HepG2 (cell line): ENCODE results near the gene UROS. TPM values are rescaled to one million over a fixed set of nuclear protein-coding genes. Genes with fewer than 3 reads are reported as not detected.

ENCODE experiments used
- ARHGAP35 ChIP-seq: sonication (generic); formaldehyde crosslinking; IDR thresholded peaks from 2 replicates; pipeline ENCODE4 v1.9.0; 2022; ENCODE audit warnings: mild to moderate bottlenecking, inconsistent platforms, moderate library complexity, missing genetic modification reagents, borderline replicate concordance
- ARID3A ChIP-seq: IDR thresholded peaks from 2 replicates; pipeline ENCODE4 v1.6.1; 2012; ENCODE audit warnings: low read depth, low read length, improper control_type of control experiment
- CBX1 ChIP-seq: IDR thresholded peaks from one replicate; pipeline ENCODE4 v1.6.1; 2016; ENCODE audit warnings: antibody characterized with exemption, low read depth
- CSRNP1 ChIP-seq: sonication (generic); formaldehyde crosslinking; IDR thresholded peaks from 2 replicates; pipeline ENCODE4 v1.8.1; 2023; ENCODE audit warnings: mild to moderate bottlenecking, missing genetic modification reagents
- JUNB ChIP-seq: sonication (generic); formaldehyde crosslinking; IDR thresholded peaks from 2 replicates; pipeline ENCODE4 v1.8.0; 2022; ENCODE audit warnings: missing genetic modification reagents, mild to moderate bottlenecking, borderline replicate concordance
- NPAS2 ChIP-seq: sonication (generic); formaldehyde crosslinking; IDR thresholded peaks from 2 replicates; pipeline ENCODE4 v1.8.0; 2022; ENCODE audit warnings: mild to moderate bottlenecking, missing genetic modification reagents, borderline replicate concordance
- POLR2AphosphoS2 ChIP-seq: IDR thresholded peaks from 2 replicates; pipeline ENCODE4 v1.6.1; 2011; ENCODE audit warnings: low read depth, low read length, improper control_type of control experiment
- RFX1 ChIP-seq: fragments of 450-650 bp; IDR thresholded peaks from 2 replicates; pipeline ENCODE4 v1.6.1; 2017
- RFX5 ChIP-seq: IDR thresholded peaks from 2 replicates; pipeline ENCODE4 v1.6.1; 2011; ENCODE audit warnings: low read depth, low read length, improper control_type of control experiment
- STAT6 ChIP-seq: sonication (generic); formaldehyde crosslinking; IDR thresholded peaks from 2 replicates; pipeline ENCODE4 v1.4.0; 2020; ENCODE audit warnings: missing genetic modification reagents, mild to moderate bottlenecking, borderline replicate concordance
- YEATS2 ChIP-seq: sonication (generic); formaldehyde crosslinking; IDR thresholded peaks from 2 replicates; pipeline ENCODE4 v1.4.0; 2020; ENCODE audit warnings: missing genetic modification reagents, borderline replicate concordance
- ZNF232 ChIP-seq: sonication (generic); formaldehyde crosslinking; IDR thresholded peaks from 2 replicates; pipeline ENCODE4 v1.4.0; 2020; ENCODE audit warnings: missing genetic modification reagents, borderline replicate concordance
- ZNF34 ChIP-seq: sonication (generic); formaldehyde crosslinking; IDR thresholded peaks from 2 replicates; pipeline ENCODE4 v1.4.0; 2020; ENCODE audit warnings: mild to moderate bottlenecking, missing genetic modification reagents, borderline replicate concordance
- ZNF510 ChIP-seq: sonication (generic); formaldehyde crosslinking; IDR thresholded peaks from 2 replicates; pipeline ENCODE4 v1.4.0; 2020; ENCODE audit warnings: low read depth, mild to moderate bottlenecking, missing genetic modification reagents
- ZNF629 ChIP-seq: sonication (generic); formaldehyde crosslinking; conservative IDR thresholded peaks from 2 replicates; pipeline ENCODE4 v1.5.0; 2020; ENCODE audit warnings: missing genetic modification reagents
- ZNF687 ChIP-seq: sonication (generic); formaldehyde crosslinking; IDR thresholded peaks from 2 replicates; pipeline ENCODE4 v1.5.1; 2020; ENCODE audit warnings: mild to moderate bottlenecking, missing genetic modification reagents, moderate library complexity
- ZNF749 ChIP-seq: sonication (generic); formaldehyde crosslinking; IDR thresholded peaks from 2 replicates; pipeline ENCODE4 v1.8.0; 2022; ENCODE audit warnings: mild to moderate bottlenecking, missing genetic modification reagents, moderate library complexity, borderline replicate concordance
- ZNF781 ChIP-seq: sonication (generic); formaldehyde crosslinking; IDR thresholded peaks from 2 replicates; pipeline ENCODE4 v1.5.1; 2020; ENCODE audit warnings: borderline replicate concordance, mild to moderate bottlenecking, missing genetic modification reagents; ENCODE audit errors: not compliant biosample characterization
- ZSCAN30 ChIP-seq: sonication (generic); formaldehyde crosslinking; IDR thresholded peaks from 2 replicates; pipeline ENCODE4 v1.5.0; 2020; ENCODE audit warnings: mild to moderate bottlenecking, missing genetic modification reagents
- polyA plus RNA-seq, 8 experiments: library from polyadenylated mRNA; depleted of rRNA in 3 of 8; stranded (reverse) in 7 of 8; unstranded in 1 of 8; fragments of >200 nt; fragmentation: Illumina TruSeq in 4 of 8; extraction: Trizol in 4 of 8; gene quantifications; 2 replicates each; pipeline versions ENCODE4 v1.2.1 to v1.2.3, GENCODE V29; 2011 to 2016; ENCODE audit warnings: low read depth in 4 of 8, missing spikeins in 1 of 8, mixed read lengths in 1 of 8; ENCODE audit not compliant: insufficient read depth in 1 of 8
- total RNA-seq, 5 experiments: library from RNA; depleted of rRNA; stranded (reverse); fragments of >200 nt; fragmentation: Illumina TruSeq; extraction: Trizol; gene quantifications; 2 replicates each; pipeline ENCODE4 v1.2.3, GENCODE V29; 2016; ENCODE audit warnings: low read depth in 1 of 5

UROS gene
- total and polyA plus RNA-seq, 2 of the 13 experiments (the other 11 are each of a cell fraction or from before 2014, with no cell fraction given) = 14.8 to 49.9 TPM

GRCh38 chr10:125822878-125823662, at the start of gene UROS, which contains the start of gene BCCIP (continued):
- TF ChIP-seq ARID3A = no peak
- TF ChIP-seq ZNF781 (CRISPR knock-in tag) = no peak
- TF ChIP-seq ZNF749 (CRISPR knock-in tag) = no peak
- TF ChIP-seq CBX1 = peak; percentile 41
- TF ChIP-seq NPAS2 (CRISPR knock-in tag) = no peak
- no peak for TF ChIP-seq ZNF232 (CRISPR knock-in tag)
- TF ChIP-seq ZNF629 (CRISPR knock-in tag) = no peak
- peak; percentile 83 for TF ChIP-seq ZNF687 (CRISPR knock-in tag)
- TF ChIP-seq STAT6 (CRISPR knock-in tag) = no peak
- peak; percentile 46; the same call in 1 of the 2 replicates for TF ChIP-seq ARHGAP35 (CRISPR knock-in tag)
- TF ChIP-seq ZNF34 (CRISPR knock-in tag) = no peak
- TF ChIP-seq ZNF510 (CRISPR knock-in tag) = no peak
- no peak for TF ChIP-seq ZSCAN30 (CRISPR knock-in tag)
- no peak for TF ChIP-seq RFX1
- no peak for TF ChIP-seq CSRNP1 (CRISPR knock-in tag)
- peak; percentile 63; the same call in 1 of the 2 replicates for TF ChIP-seq YEATS2
- no peak for TF ChIP-seq POLR2AphosphoS2
- TF ChIP-seq RFX5 = no peak
- TF ChIP-seq JUNB (CRISPR knock-in tag) = no peak
